Measurements from ENCODE around the gene PACS2.
A peak's percentile ranks its signal among the peaks of the same experiment; 100 is the strongest.
"Not testable (repeated sequence)": the region's sequence is repeated elsewhere in the genome, so short reads cannot be mapped to it uniquely, and the experiment has no call there.

Gene PACS2

GRCh38 chr14:105351920-105352851 lies 37.6 kb downstream of the PACS2 start:
- peak; percentile 83 for DNase-seq

- DNase-seq, result no peak
These were observed 38.6 kb downstream of the PACS2 start for GRCh38 chr14:105353136-105353535.

- DNase-seq, result no peak
These were observed 40.0 kb downstream of the PACS2 start for GRCh38 chr14:105354541-105354940.

- no peak for DNase-seq
These were observed 40.6 kb downstream of the PACS2 start for GRCh38 chr14:105355049-105355575.

GRCh38 chr14:105355850-105356604 lies 41.5 kb downstream of the PACS2 start:
- no peak for DNase-seq

GRCh38 chr14:105356927-105357326 lies 42.4 kb downstream of the PACS2 start:
- no peak for DNase-seq

GRCh38 chr14:105357626-105358025 lies 43.1 kb downstream of the PACS2 start:
- DNase-seq, result no peak

- DNase-seq, result no peak
These were observed 43.7 kb downstream of the PACS2 start for GRCh38 chr14:105358140-105358846.

GRCh38 chr14:105358943-105359342 lies 44.4 kb downstream of the PACS2 start:
- no peak for DNase-seq

GRCh38 chr14:105361412-105361811 lies 46.9 kb downstream of the PACS2 start:
- not testable (repeated sequence) for DNase-seq

- peak; percentile 25 for DNase-seq
These were observed 49.5 kb downstream of the PACS2 start for GRCh38 chr14:105363847-105364708.

- no peak for DNase-seq
These were observed 50.6 kb downstream of the PACS2 start for GRCh38 chr14:105365101-105365500.

- no peak for DNase-seq
These were observed 51.1 kb downstream of the PACS2 start for GRCh38 chr14:105365681-105366080.

GRCh38 chr14:105366386-105367074 lies 52.0 kb downstream of the PACS2 start:
- DNase-seq, result no peak

GRCh38 chr14:105367116-105368031 lies 52.8 kb downstream of the PACS2 start:
- DNase-seq, result no peak

- no peak for DNase-seq
These were observed 53.5 kb downstream of the PACS2 start for GRCh38 chr14:105368032-105368417.

- DNase-seq, result no peak
These were observed 53.9 kb downstream of the PACS2 start for GRCh38 chr14:105368426-105368825.

GRCh38 chr14:105368910-105369652 lies 54.5 kb downstream of the PACS2 start:
- no peak for DNase-seq

- no peak for DNase-seq
These were observed 55.1 kb downstream of the PACS2 start for GRCh38 chr14:105369653-105370040.

- no peak for DNase-seq
These were observed 59.8 kb downstream of the PACS2 start for GRCh38 chr14:105374389-105374788.
